HepG2 (cell line): ENCODE data around the gene TRAIP. TPM values are rescaled to one million over a fixed set of nuclear protein-coding genes. Genes with fewer than 3 reads are reported as not detected.

Experiments used
- FOXK1 ChIP-seq: sonication (generic); formaldehyde crosslinking; IDR thresholded peaks from 2 replicates; pipeline ENCODE4 v1.4.0; 2020; ENCODE audit warnings: low read depth, missing genetic modification reagents, borderline replicate concordance
- FOXP4 ChIP-seq: sonication (generic); formaldehyde crosslinking; IDR thresholded peaks from 2 replicates; pipeline ENCODE4 v1.4.0; 2020; ENCODE audit warnings: missing genetic modification reagents
- HNF4G ChIP-seq, 2 experiments: sonication (generic) in 1 of 2; formaldehyde crosslinking in 1 of 2; IDR thresholded peaks; 2 replicates each; pipeline versions ENCODE4 v1.4.0 to v1.6.1; 2011 to 2020; ENCODE audit warnings: borderline replicate concordance in 2 of 2, low read depth in 2 of 2, mild to moderate bottlenecking in 2 of 2, low read length in 1 of 2, missing genetic modification reagents in 1 of 2, moderate library complexity in 1 of 2
- KMT2B ChIP-seq: IDR thresholded peaks from 2 replicates; pipeline ENCODE4 v1.6.1; 2016; ENCODE audit warnings: missing genetic modification reagents, missing compliant biosample characterization
- MIER2 ChIP-seq: IDR thresholded peaks from 2 replicates; pipeline ENCODE4 v1.6.1; 2016; ENCODE audit warnings: missing biosample characterization, missing genetic modification reagents
- PHF20 ChIP-seq: sonication (generic); formaldehyde crosslinking; IDR thresholded peaks from 2 replicates; pipeline ENCODE4 v1.5.0; 2020; ENCODE audit warnings: mild to moderate bottlenecking, missing genetic modification reagents
- PLSCR1 ChIP-seq: sonication (generic); formaldehyde crosslinking; IDR thresholded peaks from 2 replicates; pipeline ENCODE4 v1.5.0; 2020; ENCODE audit warnings: missing genetic modification reagents, mild to moderate bottlenecking, borderline replicate concordance
- POLR2A ChIP-seq, 2 experiments: IDR thresholded peaks; 2 replicates each; pipeline ENCODE4 v1.6.1; 2011; ENCODE audit warnings: low read depth in 2 of 2, low read length in 2 of 2, mild to moderate bottlenecking in 1 of 2, moderate library complexity in 1 of 2; ENCODE audit not compliant: insufficient read depth in 1 of 2
- RBM39 ChIP-seq: fragments of 200-400 bp; formaldehyde crosslinking; IDR thresholded peaks from one replicate; pipeline ENCODE4 v1.6.1; 2018; ENCODE audit warnings: antibody characterized with exemption, mild to moderate bottlenecking, low read depth, low read length; ENCODE audit not compliant: poor library complexity, severe bottlenecking
- STAG1 ChIP-seq: sonication (generic); formaldehyde crosslinking; IDR thresholded peaks from 2 replicates; pipeline ENCODE4 v1.4.0; 2020; ENCODE audit warnings: missing genetic modification reagents
- STAT5B ChIP-seq: sonication (generic); formaldehyde crosslinking; IDR thresholded peaks from 2 replicates; pipeline ENCODE4 v1.4.0; 2020; ENCODE audit warnings: missing genetic modification reagents
- ZFP37 ChIP-seq: sonication (generic); formaldehyde crosslinking; IDR thresholded peaks from 2 replicates; pipeline ENCODE4 v1.4.0; 2020; ENCODE audit warnings: missing genetic modification reagents, borderline replicate concordance
- ZNF383 ChIP-seq: sonication (generic); formaldehyde crosslinking; IDR thresholded peaks from 2 replicates; pipeline ENCODE4 v1.4.0; 2020; ENCODE audit warnings: missing genetic modification reagents, mild to moderate bottlenecking, borderline replicate concordance
- ZNF44 ChIP-seq: sonication (generic); formaldehyde crosslinking; IDR thresholded peaks from 2 replicates; pipeline ENCODE4 v1.5.1; 2020; ENCODE audit warnings: mild to moderate bottlenecking, missing genetic modification reagents
- ZNF513 ChIP-seq: sonication (generic); formaldehyde crosslinking; conservative IDR thresholded peaks from 2 replicates; pipeline ENCODE4 v1.5.0; 2020; ENCODE audit warnings: missing genetic modification reagents
- ZNF672 ChIP-seq: sonication (generic); formaldehyde crosslinking; IDR thresholded peaks from 2 replicates; pipeline ENCODE4 v1.8.1; 2022; ENCODE audit warnings: missing genetic modification reagents
- ZNF878 ChIP-seq: sonication (generic); formaldehyde crosslinking; IDR thresholded peaks from 2 replicates; pipeline ENCODE4 v1.8.1; 2023; ENCODE audit warnings: mild to moderate bottlenecking, missing genetic modification reagents, moderate library complexity
- polyA plus RNA-seq, 8 experiments: library from polyadenylated mRNA; depleted of rRNA in 3 of 8; stranded (reverse) in 7 of 8; unstranded in 1 of 8; fragments of >200 nt; fragmentation: Illumina TruSeq in 4 of 8; extraction: Trizol in 4 of 8; gene quantifications; 2 replicates each; pipeline versions ENCODE4 v1.2.1 to v1.2.3, GENCODE V29; 2011 to 2016; ENCODE audit warnings: low read depth in 4 of 8, missing spikeins in 1 of 8, mixed read lengths in 1 of 8; ENCODE audit not compliant: insufficient read depth in 1 of 8
- total RNA-seq, 5 experiments: library from RNA; depleted of rRNA; stranded (reverse); fragments of >200 nt; fragmentation: Illumina TruSeq; extraction: Trizol; gene quantifications; 2 replicates each; pipeline ENCODE4 v1.2.3, GENCODE V29; 2016; ENCODE audit warnings: low read depth in 1 of 5
- TF ChIP-seq, protein P1 (sequence below): sonication (generic); formaldehyde crosslinking; IDR thresholded peaks from 2 replicates; pipeline ENCODE4 v1.5.0; 2020; ENCODE audit warnings: mild to moderate bottlenecking, missing genetic modification reagents
- TF ChIP-seq, protein P2 (sequence below): sonication (generic); formaldehyde crosslinking; IDR thresholded peaks from 2 replicates; pipeline ENCODE4 v1.4.0; 2020; ENCODE audit warnings: mild to moderate bottlenecking, low read depth, missing genetic modification reagents

TRAIP gene
- total and polyA plus RNA-seq, 2 of the 13 experiments (the other 11 are each of a cell fraction or from before 2014, with no cell fraction given) = 13.9 to 23.9 TPM

DNA sequence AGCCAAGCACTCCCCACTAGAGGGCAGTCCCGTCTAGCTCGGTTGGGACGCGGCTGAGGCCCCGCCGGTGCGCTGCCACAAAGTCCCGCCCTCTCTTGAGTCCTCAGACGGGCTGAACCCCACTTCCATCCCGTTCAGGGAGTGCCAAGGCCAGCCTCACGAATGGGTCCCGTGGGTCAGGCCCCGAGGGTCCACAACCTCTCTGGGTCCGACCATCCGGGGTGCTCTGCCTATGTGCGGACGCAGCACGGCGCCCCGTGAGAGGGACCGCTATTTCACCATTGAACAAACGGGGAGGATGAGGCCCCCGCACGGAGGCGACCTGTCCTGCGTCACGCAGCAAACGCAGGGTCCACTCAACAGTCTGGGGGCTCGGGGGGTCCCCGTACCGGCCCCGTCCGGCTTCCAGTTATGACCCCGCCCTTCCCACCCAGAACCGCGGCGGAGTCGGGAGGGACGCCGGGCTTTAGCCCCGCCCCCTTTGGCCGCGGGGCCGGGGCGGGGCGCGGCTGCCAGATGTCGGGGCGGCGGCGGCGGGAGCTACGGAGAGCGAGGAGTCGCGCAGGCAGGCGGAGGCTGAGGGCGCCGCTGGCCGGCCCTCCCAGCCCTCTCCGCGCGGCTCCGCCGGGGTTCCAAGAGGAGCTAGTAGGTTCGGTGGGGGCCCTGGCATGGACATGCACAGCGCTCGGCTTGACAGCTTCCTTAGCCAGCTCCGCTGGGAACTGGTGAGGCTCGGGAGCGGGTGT is 53.5 kb downstream of the TRAIP start, which contains the start of gene INKA1 (continued):
- TF ChIP-seq HNF4G (IDR thresholded peaks at IDR 0.05; ENCODE audit: borderline replicate concordance, low read depth, low read length) (no peak), HNF4G (CRISPR knock-in tag; IDR thresholded peaks at IDR 0.05; ENCODE audit: borderline replicate concordance, low read depth) (peak; percentile 63; the same call in 1 of the 2 replicates), ZNF878 (CRISPR knock-in tag) (no peak), ZNF672 (CRISPR knock-in tag) (no peak), FOXP4 (no peak), FOXK1 (CRISPR knock-in tag) (no peak), STAT5B (CRISPR knock-in tag) (0 out of 2 replicates have a peak, but pooled peaks have one; percentile 49), KMT2B (CRISPR knock-in tag) (peak; percentile 59; the same call in 1 of the 2 replicates), ZNF513 (no peak), RBM39 (no peak), ZNF44 (CRISPR knock-in tag) (no peak), PLSCR1 (CRISPR knock-in tag) (no peak), PHF20 (0 out of 2 replicates have a peak, but pooled peaks have one; percentile 16), POLR2A (IDR thresholded peaks at IDR 0.05; ENCODE audit: insufficient read depth in 1 of 2, low read depth in 2 of 2, low read length in 2 of 2) (no peak), ZFP37 (CRISPR knock-in tag) (no peak), MIER2 (CRISPR knock-in tag) (0 out of 2 replicates have a peak, but pooled peaks have one; percentile 42), STAG1 (CRISPR knock-in tag) (peak; percentile 92), ZNF383 (CRISPR knock-in tag) (no peak)
- TF ChIP-seq, protein P1, sequence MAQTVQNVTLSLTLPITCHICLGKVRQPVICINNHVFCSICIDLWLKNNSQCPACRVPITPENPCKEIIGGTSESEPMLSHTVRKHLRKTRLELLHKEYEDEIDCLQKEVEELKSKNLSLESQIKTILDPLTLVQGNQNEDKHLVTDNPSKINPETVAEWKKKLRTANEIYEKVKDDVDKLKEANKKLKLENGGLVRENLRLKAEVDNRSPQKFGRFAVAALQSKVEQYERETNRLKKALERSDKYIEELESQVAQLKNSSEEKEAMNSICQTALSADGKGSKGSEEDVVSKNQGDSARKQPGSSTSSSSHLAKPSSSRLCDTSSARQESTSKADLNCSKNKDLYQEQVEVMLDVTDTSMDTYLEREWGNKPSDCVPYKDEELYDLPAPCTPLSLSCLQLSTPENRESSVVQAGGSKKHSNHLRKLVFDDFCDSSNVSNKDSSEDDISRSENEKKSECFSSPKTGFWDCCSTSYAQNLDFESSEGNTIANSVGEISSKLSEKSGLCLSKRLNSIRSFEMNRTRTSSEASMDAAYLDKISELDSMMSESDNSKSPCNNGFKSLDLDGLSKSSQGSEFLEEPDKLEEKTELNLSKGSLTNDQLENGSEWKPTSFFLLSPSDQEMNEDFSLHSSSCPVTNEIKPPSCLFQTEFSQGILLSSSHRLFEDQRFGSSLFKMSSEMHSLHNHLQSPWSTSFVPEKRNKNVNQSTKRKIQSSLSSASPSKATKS = no peak
- TF ChIP-seq, protein P2, sequence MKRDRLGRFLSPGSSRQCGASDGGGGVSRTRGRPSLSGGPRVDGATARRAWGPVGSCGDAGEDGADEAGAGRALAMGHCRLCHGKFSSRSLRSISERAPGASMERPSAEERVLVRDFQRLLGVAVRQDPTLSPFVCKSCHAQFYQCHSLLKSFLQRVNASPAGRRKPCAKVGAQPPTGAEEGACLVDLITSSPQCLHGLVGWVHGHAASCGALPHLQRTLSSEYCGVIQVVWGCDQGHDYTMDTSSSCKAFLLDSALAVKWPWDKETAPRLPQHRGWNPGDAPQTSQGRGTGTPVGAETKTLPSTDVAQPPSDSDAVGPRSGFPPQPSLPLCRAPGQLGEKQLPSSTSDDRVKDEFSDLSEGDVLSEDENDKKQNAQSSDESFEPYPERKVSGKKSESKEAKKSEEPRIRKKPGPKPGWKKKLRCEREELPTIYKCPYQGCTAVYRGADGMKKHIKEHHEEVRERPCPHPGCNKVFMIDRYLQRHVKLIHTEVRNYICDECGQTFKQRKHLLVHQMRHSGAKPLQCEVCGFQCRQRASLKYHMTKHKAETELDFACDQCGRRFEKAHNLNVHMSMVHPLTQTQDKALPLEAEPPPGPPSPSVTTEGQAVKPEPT = no peak
